Type B pancreatic cell (in vitro differentiated cells): Measurements from ENCODE around the gene LMNTD1. TPM values are rescaled to one million over a fixed set of nuclear protein-coding genes. Genes with fewer than 3 reads are reported as not detected.

Source experiments
- DNase-seq: peaks from one replicate; pipeline ENCODE4 v3.0.0; 2021; ENCODE audit warnings: mixed read lengths; ENCODE audit not compliant: unreplicated experiment; ENCODE audit errors: extremely low spot score
- H3K27ac Mint-ChIP-seq: 2 replicates; pipeline ENCODE4 v1.8.0; 2021; ENCODE audit warnings: mild to moderate bottlenecking, mixed read lengths
- H3K27me3 Mint-ChIP-seq: 2 replicates; pipeline ENCODE4 v1.8.0; 2021; ENCODE audit warnings: mixed read lengths
- H3K36me3 Mint-ChIP-seq: 2 replicates; pipeline ENCODE4 v1.8.0; 2021; ENCODE audit warnings: mixed read lengths
- H3K4me1 Mint-ChIP-seq: one replicate; pipeline ENCODE4 v1.8.0; 2021; ENCODE audit warnings: mixed read lengths; ENCODE audit not compliant: unreplicated experiment
- H3K4me3 Mint-ChIP-seq: 2 replicates; pipeline ENCODE4 v1.8.0; 2021; ENCODE audit warnings: mild to moderate bottlenecking, mixed read lengths
- H3K9me3 Mint-ChIP-seq: 2 replicates; pipeline ENCODE4 v1.8.0; 2021; ENCODE audit warnings: mixed read lengths
- CTCF ChIP-seq: fragments of 200-600 bp; sonication (generic); conservative IDR thresholded peaks from 2 replicates; pipeline ENCODE4 v1.5.0; 2021; ENCODE audit warnings: antibody characterized with exemption, mild to moderate bottlenecking
- total RNA-seq: library from RNA; stranded (reverse); gene quantifications from 2 replicates; pipeline ENCODE4 v1.2.1, GENCODE V29; 2021; ENCODE audit warnings: low replicate concordance

LMNTD1 gene
- total RNA-seq, 1 donor from 2014 or later = not detected

GRCh38 chr12:25590011-25590721 is 37.1 kb upstream of the LMNTD1 start:
- H3K27ac Mint-ChIP-seq = no peak overlapping the region
- no peaks in the 10 kb centered on the region for H3K27me3 Mint-ChIP-seq
- peaks cover 11% of the 10 kb centered on the region for H3K9me3 Mint-ChIP-seq
- DNase-seq = no peak
- no peak for TF ChIP-seq CTCF
- peaks cover 3% of the 10 kb centered on the region for H3K36me3 Mint-ChIP-seq
- no peaks in the 10 kb centered on the region for H3K4me1 Mint-ChIP-seq
- H3K4me3 Mint-ChIP-seq = no peak overlapping the region

- Mint-ChIP-seq H3K27ac (no peak overlapping the region), H3K4me1 (no peaks in the 10 kb centered on the region), H3K27me3 (peaks cover 6% of the 10 kb centered on the region), H3K9me3 (peaks cover 11% of the 10 kb centered on the region), H3K4me3 (no peak overlapping the region), H3K36me3 (peaks cover 8% of the 10 kb centered on the region)
- DNase-seq = no peak
- no peak for TF ChIP-seq CTCF
Measured at GRCh38 chr12:25587346-25587745, 34.3 kb upstream of the LMNTD1 start.

GRCh38 chr12:25585662-25586061 is 32.6 kb upstream of the LMNTD1 start:
- Mint-ChIP-seq H3K27me3 (peaks cover 6% of the 10 kb centered on the region), H3K4me3 (no peak overlapping the region), H3K4me1 (no peaks in the 10 kb centered on the region), H3K9me3 (peaks cover 4% of the 10 kb centered on the region), H3K27ac (no peak overlapping the region), H3K36me3 (peaks cover 8% of the 10 kb centered on the region)
- TF ChIP-seq CTCF = no peak
- no peak for DNase-seq

GRCh38 chr12:25585021-25585523 is 32.0 kb upstream of the LMNTD1 start:
- no peak for DNase-seq
- no peak overlapping the region for H3K27ac Mint-ChIP-seq
- H3K27me3 Mint-ChIP-seq = peaks cover 6% of the 10 kb centered on the region
- peaks cover 8% of the 10 kb centered on the region for H3K36me3 Mint-ChIP-seq
- H3K4me1 Mint-ChIP-seq = no peaks in the 10 kb centered on the region
- H3K4me3 Mint-ChIP-seq = no peak overlapping the region
- TF ChIP-seq CTCF = no peak
- H3K9me3 Mint-ChIP-seq = peaks cover 4% of the 10 kb centered on the region

- H3K4me3 Mint-ChIP-seq = no peak overlapping the region
- H3K36me3 Mint-ChIP-seq = peaks cover 10% of the 10 kb centered on the region
- peaks cover 4% of the 10 kb centered on the region for H3K9me3 Mint-ChIP-seq
- no peak overlapping the region for H3K27ac Mint-ChIP-seq
- TF ChIP-seq CTCF = no peak
- no peak for DNase-seq
- H3K4me1 Mint-ChIP-seq = no peaks in the 10 kb centered on the region
- H3K27me3 Mint-ChIP-seq = peaks cover 6% of the 10 kb centered on the region
Measured at GRCh38 chr12:25584596-25584995, 31.5 kb upstream of the LMNTD1 start.
